H9 (cell line): ENCODE results near the gene TBC1D24. TPM values are rescaled to one million over a fixed set of nuclear protein-coding genes. Genes with fewer than 3 reads are reported as not detected.

ENCODE experiments used
- DNase-seq: peaks from one replicate; pipeline ENCODE4 v3.0.0-alpha.2; 2017
- H2AFZ ChIP-seq: one replicate; pipeline ENCODE4 v1.6.1; 2013; ENCODE audit warnings: mild to moderate bottlenecking, low read length, control low read depth, moderate library complexity
- H2AK5ac ChIP-seq: 2 replicates; pipeline ENCODE4 v1.6.1; 2013; ENCODE audit warnings: low read length, control low read depth, mixed read lengths; ENCODE audit not compliant: insufficient read length
- H2BK120ac ChIP-seq: one replicate; pipeline ENCODE4 v1.6.1; 2013; ENCODE audit warnings: low read depth, mild to moderate bottlenecking, low read length, control low read depth, inconsistent platforms; ENCODE audit not compliant: poor library complexity, severe bottlenecking
- H2BK12ac ChIP-seq: 2 replicates; pipeline ENCODE4 v1.6.1; 2013; ENCODE audit warnings: low read length, control low read depth, mixed read lengths, low read depth; ENCODE audit not compliant: insufficient read length
- H2BK15ac ChIP-seq: 2 replicates; pipeline ENCODE4 v1.6.1; 2013; ENCODE audit warnings: low read depth, low read length, control low read depth
- H2BK20ac ChIP-seq: one replicate; pipeline ENCODE4 v1.6.1; 2013; ENCODE audit warnings: low read depth, mild to moderate bottlenecking, low read length, control low read depth, inconsistent platforms; ENCODE audit not compliant: poor library complexity, severe bottlenecking
- H2BK5ac ChIP-seq: 2 replicates; pipeline ENCODE4 v1.6.1; 2013; ENCODE audit warnings: low read length, control low read depth, mixed read lengths; ENCODE audit not compliant: insufficient read length
- H3K14ac ChIP-seq: 2 replicates; pipeline ENCODE4 v1.6.1; 2013; ENCODE audit warnings: low read length, control low read depth; ENCODE audit not compliant: insufficient read depth
- H3K18ac ChIP-seq: 2 replicates; pipeline ENCODE4 v1.6.1; 2013; ENCODE audit warnings: low read depth, mild to moderate bottlenecking, mixed read lengths, low read length, control low read depth; ENCODE audit not compliant: insufficient read length
- H3K23ac ChIP-seq: 2 replicates; pipeline ENCODE4 v1.6.1; 2013; ENCODE audit warnings: low read length, control low read depth, mixed read lengths, low read depth; ENCODE audit not compliant: insufficient read length
- H3K23me2 ChIP-seq: 2 replicates; pipeline ENCODE4 v1.6.1; 2013; ENCODE audit warnings: low read depth, mild to moderate bottlenecking, mixed read lengths, low read length, control low read depth; ENCODE audit not compliant: insufficient read length, poor library complexity, severe bottlenecking
- H3K27ac ChIP-seq: 2 replicates; pipeline ENCODE4 v1.5.1; 2013; ENCODE audit warnings: low read length, control low read depth, mixed read lengths, low read depth; ENCODE audit not compliant: insufficient read length
- H3K27me3 ChIP-seq: 2 replicates; pipeline ENCODE4 v1.6.1; 2013; ENCODE audit warnings: low read length, control low read depth, inconsistent platforms; ENCODE audit not compliant: insufficient read depth
- H3K4ac ChIP-seq: 2 replicates; pipeline ENCODE4 v1.6.1; 2013; ENCODE audit warnings: low read depth, mild to moderate bottlenecking, control low read depth, inconsistent platforms, low read length, moderate library complexity
- H3K4me1 ChIP-seq: 2 replicates; pipeline ENCODE4 v1.6.1; 2013; ENCODE audit warnings: low read length, control low read depth, inconsistent platforms; ENCODE audit not compliant: insufficient read depth
- H3K4me2 ChIP-seq: 2 replicates; pipeline ENCODE4 v1.6.1; 2013; ENCODE audit warnings: low read length, control low read depth, mixed read lengths; ENCODE audit not compliant: insufficient read length, insufficient read depth
- H3K56ac ChIP-seq: 2 replicates; pipeline ENCODE4 v1.6.1; 2013; ENCODE audit warnings: low read depth, mild to moderate bottlenecking, mixed read lengths, low read length, control low read depth; ENCODE audit not compliant: insufficient read length
- H3K79me1 ChIP-seq: 2 replicates; pipeline ENCODE4 v1.6.1; 2013; ENCODE audit warnings: low read depth, mild to moderate bottlenecking, moderate library complexity, low read length, control low read depth, inconsistent platforms; ENCODE audit not compliant: insufficient read depth, poor library complexity, severe bottlenecking
- H3K79me2 ChIP-seq: 2 replicates; pipeline ENCODE4 v1.6.1; 2013; ENCODE audit warnings: low read length, control low read depth, inconsistent platforms; ENCODE audit not compliant: insufficient read depth
- H3K9ac ChIP-seq: 2 replicates; pipeline ENCODE4 v1.6.1; 2013; ENCODE audit warnings: low read length, control low read depth, mixed read lengths; ENCODE audit not compliant: insufficient read length; ENCODE audit errors: extremely low read depth
- H3K9me3 ChIP-seq: one replicate; pipeline ENCODE4 v1.6.1; 2013; ENCODE audit warnings: low read depth, low read length, inconsistent platforms; ENCODE audit not compliant: control insufficient read depth
- H3T11ph ChIP-seq: one replicate; pipeline ENCODE4 v1.6.1; 2013; ENCODE audit warnings: mild to moderate bottlenecking, low read length, control low read depth, inconsistent platforms
- H4K20me1 ChIP-seq: one replicate; pipeline ENCODE4 v1.6.1; 2013; ENCODE audit not compliant: control insufficient read depth, insufficient read length, insufficient read depth
- H4K5ac ChIP-seq: 2 replicates; pipeline ENCODE4 v1.6.1; 2013; ENCODE audit warnings: low read depth, mild to moderate bottlenecking, mixed read lengths, low read length, control low read depth; ENCODE audit not compliant: insufficient read length
- H4K8ac ChIP-seq: replicated peaks from 2 replicates; pipeline ENCODE4 v1.6.1; 2013; ENCODE audit warnings: low read length, control low read depth, mixed read lengths, low read depth; ENCODE audit not compliant: insufficient read length
- H4K91ac ChIP-seq: 2 replicates; pipeline ENCODE4 v1.6.1; 2013; ENCODE audit warnings: low read depth, mild to moderate bottlenecking, moderate library complexity, mixed read lengths, low read length, control low read depth; ENCODE audit not compliant: insufficient read length
- H3K27ac Mint-ChIP-seq, 3 experiments: 2 replicates in 2 of 3; 3 replicates in 1 of 3; pipeline ENCODE4 v1.8.0; 2020 to 2021; ENCODE audit warnings: mixed read lengths in 3 of 3, mild to moderate bottlenecking in 1 of 3, moderate library complexity in 1 of 3
- H3K27me3 Mint-ChIP-seq: 2 replicates; pipeline ENCODE4 v1.8.0; 2021; ENCODE audit warnings: low read depth, mild to moderate bottlenecking, moderate library complexity, mixed read lengths
- H3K36me3 Mint-ChIP-seq, 3 experiments: 2 replicates in 2 of 3; 3 replicates in 1 of 3; pipeline ENCODE4 v1.8.0; 2020 to 2021; ENCODE audit warnings: low read depth in 3 of 3, mixed read lengths in 3 of 3; ENCODE audit not compliant: insufficient read depth in 1 of 3
- H3K4me1 Mint-ChIP-seq, 2 experiments: 2 replicates each; pipeline ENCODE4 v1.8.0; 2020; ENCODE audit warnings: mixed read lengths in 2 of 2
- H3K4me3 Mint-ChIP-seq, 2 experiments: 2 replicates in 1 of 2; 3 replicates in 1 of 2; pipeline ENCODE4 v1.8.0; 2020 to 2021; ENCODE audit warnings: mild to moderate bottlenecking in 2 of 2, mixed read lengths in 2 of 2, moderate library complexity in 1 of 2
- H3K9me3 Mint-ChIP-seq, 2 experiments: 2 replicates in 1 of 2; 3 replicates in 1 of 2; pipeline ENCODE4 v1.8.0; 2020; ENCODE audit warnings: mild to moderate bottlenecking in 2 of 2, mixed read lengths in 2 of 2, moderate library complexity in 1 of 2
- WGBS: extraction: QIAGEN DNeasy Blood & Tissue Kit; methylation state at CpG from one replicate; pipeline ENCODE4 v1.1.7; 2013; ENCODE audit warnings: missing lambda C conversion rate, low lambda C conversion rate, mixed read lengths; ENCODE audit not compliant: insufficient read length; ENCODE audit errors: extremely low coverage; 5-methylcytosine and 5-hydroxymethylcytosine counted together
- total RNA-seq: library from RNA; stranded (reverse); gene quantifications from 2 replicates; pipeline ENCODE4 v1.2.1, GENCODE V29; 2021
- TF ChIP-seq, protein P1 (sequence below): fragments of 200-600 bp; sonication (generic); conservative IDR thresholded peaks from 3 replicates; pipeline ENCODE4 v1.8.0; 2021; ENCODE audit warnings: antibody characterized with exemption, mild to moderate bottlenecking

Gene TBC1D24
- total RNA-seq, 1 experiment from 2014 or later = 19.0 TPM

DNA sequence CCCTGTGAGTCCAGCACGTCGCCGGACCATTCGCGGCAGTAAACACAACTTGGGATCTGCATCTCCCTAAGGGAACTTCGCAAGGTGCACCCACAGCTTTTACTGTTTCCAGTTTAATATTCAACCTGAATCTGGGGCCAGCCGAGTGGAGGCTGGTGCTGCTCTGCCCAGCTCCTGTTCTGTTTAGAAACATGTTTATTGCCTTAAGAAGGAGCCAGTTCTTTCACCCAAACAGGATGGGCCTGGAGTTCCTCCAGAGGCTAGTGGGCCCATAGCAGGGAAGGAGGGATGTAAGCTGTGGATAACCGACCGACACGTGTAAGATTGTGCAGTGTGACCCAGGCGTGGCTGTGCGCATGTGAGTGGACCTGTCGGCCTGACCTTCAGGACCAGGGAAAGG lies 17.4 kb downstream of the TBC1D24 start:
- H3K9ac ChIP-seq = no peak overlapping the region
- TF ChIP-seq, protein P1, sequence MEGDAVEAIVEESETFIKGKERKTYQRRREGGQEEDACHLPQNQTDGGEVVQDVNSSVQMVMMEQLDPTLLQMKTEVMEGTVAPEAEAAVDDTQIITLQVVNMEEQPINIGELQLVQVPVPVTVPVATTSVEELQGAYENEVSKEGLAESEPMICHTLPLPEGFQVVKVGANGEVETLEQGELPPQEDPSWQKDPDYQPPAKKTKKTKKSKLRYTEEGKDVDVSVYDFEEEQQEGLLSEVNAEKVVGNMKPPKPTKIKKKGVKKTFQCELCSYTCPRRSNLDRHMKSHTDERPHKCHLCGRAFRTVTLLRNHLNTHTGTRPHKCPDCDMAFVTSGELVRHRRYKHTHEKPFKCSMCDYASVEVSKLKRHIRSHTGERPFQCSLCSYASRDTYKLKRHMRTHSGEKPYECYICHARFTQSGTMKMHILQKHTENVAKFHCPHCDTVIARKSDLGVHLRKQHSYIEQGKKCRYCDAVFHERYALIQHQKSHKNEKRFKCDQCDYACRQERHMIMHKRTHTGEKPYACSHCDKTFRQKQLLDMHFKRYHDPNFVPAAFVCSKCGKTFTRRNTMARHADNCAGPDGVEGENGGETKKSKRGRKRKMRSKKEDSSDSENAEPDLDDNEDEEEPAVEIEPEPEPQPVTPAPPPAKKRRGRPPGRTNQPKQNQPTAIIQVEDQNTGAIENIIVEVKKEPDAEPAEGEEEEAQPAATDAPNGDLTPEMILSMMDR = no peak

More for the DNA sequence above, 17.4 kb downstream of the TBC1D24 start:
- Histone ChIP-seq H4K91ac (no peak overlapping the region), H2BK5ac (no peak overlapping the region), H2BK120ac (no peak overlapping the region), H3K56ac (no peak overlapping the region), H3K14ac (no peak overlapping the region), H2BK15ac (no peak overlapping the region), H3K18ac (no peak overlapping the region), H2AK5ac (no peak overlapping the region), H4K20me1 (no peaks in the 10 kb centered on the region), H2AFZ (no peak overlapping the region), H3K27ac (no peak overlapping the region), H3K9me3 (no peaks in the 10 kb centered on the region), H2BK20ac (no peak overlapping the region), H3K79me2 (no peaks in the 10 kb centered on the region), H3K4me2 (no peak overlapping the region), H3K79me1 (no peaks in the 10 kb centered on the region), H3K23me2 (no peaks in the 10 kb centered on the region), H4K5ac (no peak overlapping the region), H4K8ac (no peak overlapping the region), H3K4ac (no peak overlapping the region), H3K4me1 (no peaks in the 10 kb centered on the region), H3T11ph (no peak overlapping the region), H3K23ac (no peak overlapping the region), H3K27me3 (no peaks in the 10 kb centered on the region), H2BK12ac (no peak overlapping the region)
- H3K27ac Mint-ChIP-seq = peak overlapping the region in 1 of 3 experiments; percentile 39; a peak in 2 of 7 replicates
- no peak overlapping the region for H3K4me3 Mint-ChIP-seq
- peaks cover 2 to 3% of the 10 kb centered on the region in 2 experiments for H3K4me1 Mint-ChIP-seq
- no peaks in the 10 kb centered on the region for H3K27me3 Mint-ChIP-seq
- H3K9me3 Mint-ChIP-seq = no peaks in the 10 kb centered on the region
- peaks cover 0 to 10% (median 4%) of the 10 kb centered on the region in 3 experiments; a peak in 2 of 7 replicates for H3K36me3 Mint-ChIP-seq
- WGBS = no CpG with 5 or more reads among the region's 13 CpGs
- DNase-seq = no peak
